Activated CD4-positive, CD25-positive, alpha-beta regulatory T cell (primary cell): Measurements from ENCODE around the gene CD101.

Experiments
- DNase-seq, 4 experiments: peaks; one replicate each; lab custom pipeline; 2025; lab: John Stamatoyannopoulos, UW

CD101 gene

DNA sequence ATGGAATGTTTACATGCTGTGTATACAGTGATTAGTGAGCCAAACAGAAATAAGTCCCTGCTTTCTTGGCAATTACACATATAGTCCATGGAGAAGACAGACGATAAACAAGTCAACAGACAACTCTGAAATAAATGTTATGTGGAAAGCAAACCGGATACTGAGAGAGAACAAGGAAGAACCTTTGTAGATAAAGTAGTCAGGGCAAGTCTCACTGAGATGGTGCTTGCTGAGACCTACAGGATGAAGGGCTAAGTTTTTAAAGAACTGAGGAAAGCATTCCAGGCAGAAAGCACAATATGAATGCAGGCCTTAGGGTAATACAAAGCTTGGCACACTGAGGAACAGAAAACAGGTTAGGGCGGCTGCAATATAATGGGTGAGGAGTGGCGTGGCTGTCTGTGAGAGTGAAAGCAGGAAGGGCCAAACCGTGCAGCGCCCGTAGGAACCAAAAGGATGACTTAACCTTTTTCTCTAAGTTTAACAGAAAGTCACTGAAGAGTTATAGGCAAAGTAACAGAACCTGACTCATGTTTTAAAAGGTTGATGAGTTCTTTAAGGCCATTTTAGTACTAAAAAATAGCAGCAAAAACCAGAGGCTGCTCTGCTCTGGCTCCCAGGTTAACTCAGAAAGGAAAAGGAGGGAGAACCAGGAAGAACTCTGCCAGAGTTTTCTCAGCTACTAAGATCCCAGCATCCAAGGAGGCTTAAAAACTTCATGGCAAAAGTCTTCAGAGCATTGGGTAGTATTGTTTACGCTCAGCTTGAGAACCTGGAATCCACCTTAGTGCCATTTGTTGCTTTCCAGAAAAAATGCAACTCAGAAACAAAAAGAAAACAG lies 49.9 kb downstream of the CD101 start:
- DNase-seq: no peak

DNA sequence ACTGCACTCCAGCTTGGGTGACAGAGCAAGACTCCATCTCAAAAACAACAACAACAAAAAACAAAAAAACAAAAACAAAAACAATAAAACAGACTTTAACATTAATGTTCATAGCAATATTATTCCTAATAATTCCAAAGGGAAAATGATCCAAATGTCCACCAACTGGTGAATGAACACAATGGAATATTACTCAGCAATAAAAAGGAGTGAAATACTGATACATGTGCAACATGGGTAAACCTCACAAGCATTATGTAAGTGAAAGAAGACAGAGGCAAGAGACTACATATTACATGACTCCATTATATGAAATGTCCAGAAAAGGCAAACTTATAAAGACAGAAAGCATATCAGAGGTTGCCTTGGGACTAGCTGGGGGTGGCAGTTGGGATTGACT lies 52.5 kb downstream of the CD101 start:
- DNase-seq: no peak

DNA sequence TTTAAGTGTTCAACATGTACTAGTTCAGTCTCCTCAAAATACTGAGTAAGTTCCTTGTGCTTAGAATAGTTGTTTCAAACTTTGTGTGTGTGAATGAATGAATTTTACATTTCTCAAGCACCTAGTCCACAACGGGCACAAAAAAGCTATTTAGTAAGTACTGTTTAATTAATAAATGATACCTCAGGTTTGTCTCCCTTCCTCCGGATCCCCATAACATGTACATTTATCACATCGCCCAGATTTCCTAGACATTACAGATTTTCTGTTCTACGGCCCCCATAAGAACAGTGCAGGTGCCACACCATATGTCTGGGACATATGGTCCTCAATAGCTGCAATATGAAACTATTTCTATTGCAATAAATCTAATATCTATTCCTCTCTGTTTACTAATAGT lies 57.2 kb downstream of the CD101 start:
- no peak for DNase-seq

DNA sequence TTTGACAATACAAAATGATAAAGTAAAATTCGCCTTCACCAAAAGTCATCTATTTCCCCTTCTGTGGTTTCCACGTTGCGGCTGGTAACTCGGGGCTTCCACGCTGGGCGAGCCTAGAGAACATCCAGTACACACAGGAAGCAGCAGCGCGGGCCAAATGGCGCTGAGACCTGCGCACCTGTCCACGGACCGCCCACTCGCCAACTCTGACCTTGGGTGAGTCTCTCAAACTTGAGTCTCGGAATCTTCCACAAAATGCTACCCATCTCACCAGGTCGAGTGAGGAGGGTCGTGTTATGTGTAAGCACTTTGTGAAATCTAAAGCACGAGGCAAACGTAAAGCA lies 57.7 kb downstream of the CD101 start:
- DNase-seq: peak in 3 of 4 experiments; percentile 20 to 47 (median 32)

DNA sequence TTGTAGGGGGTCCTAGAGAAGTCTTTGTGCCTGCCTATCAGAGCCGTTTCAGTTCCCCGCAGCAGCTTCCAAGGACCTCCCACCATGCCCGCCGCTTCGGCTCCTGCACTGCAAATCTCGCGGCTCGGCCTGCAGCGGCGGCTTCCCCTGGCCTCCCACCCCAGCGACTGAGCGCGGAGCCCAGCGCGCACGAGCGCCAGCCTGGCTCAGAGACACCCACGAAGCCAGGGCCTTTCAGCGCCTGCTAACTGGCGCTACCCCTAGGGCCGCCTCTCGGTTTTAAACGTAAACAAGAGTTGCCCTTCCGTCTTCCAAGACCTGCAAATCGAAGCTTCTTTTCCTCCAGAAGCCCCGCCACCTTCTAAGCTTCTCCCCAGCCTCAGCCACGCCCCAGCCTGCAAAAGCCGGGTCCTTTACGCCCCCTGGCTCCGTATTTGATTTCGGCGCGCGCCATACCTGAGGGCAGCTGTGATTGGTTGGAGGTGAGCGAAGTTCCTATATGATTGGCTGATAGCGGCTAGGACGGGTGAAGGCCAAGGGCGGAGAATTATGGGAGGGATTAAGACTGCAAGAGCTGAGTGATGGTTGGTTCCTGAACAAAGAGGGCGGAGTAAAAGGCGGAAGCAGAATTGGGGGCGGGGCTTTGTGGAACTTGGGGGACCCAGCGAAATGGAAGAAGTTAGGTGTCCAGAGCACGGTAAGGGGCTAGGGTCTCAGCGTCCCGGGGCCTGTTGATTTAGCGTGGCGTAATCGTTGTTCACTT lies 58.3 kb downstream of the CD101 start, which contains the start of gene TTF2:
Gene TTF2, plus strand, starts transcription at position 649 of the 763 bp plus-strand sequence. Its CDS starts 21 bp downstream, at position 670.
- peak; percentile 86 to 97 (median 90) for DNase-seq

- no peak for DNase-seq
Observed at GRCh38 chr1:117060441-117061317, 59.1 kb downstream of the CD101 start.

DNA sequence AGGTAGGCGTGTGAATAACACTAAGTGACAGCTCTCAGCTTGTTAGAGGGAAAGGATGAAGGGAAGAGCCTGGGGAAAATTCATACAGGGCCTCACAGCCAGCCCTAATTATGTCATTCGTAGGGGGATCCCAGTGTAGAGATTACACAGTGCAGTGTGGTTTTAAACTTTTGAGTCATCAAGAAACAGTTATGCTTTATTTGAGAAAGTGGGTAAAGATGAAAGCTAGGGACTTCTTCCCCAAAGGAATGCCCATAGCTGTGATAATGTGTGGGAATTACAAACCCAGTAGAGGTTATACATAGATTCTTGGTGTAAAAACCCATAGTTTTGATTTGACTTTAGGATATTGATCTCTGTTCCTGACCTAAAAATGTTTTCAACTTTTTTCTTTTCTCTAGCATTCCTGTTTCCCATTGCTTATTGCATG lies 60.4 kb downstream of the CD101 start:
- DNase-seq: no peak

GRCh38 chr1:117066367-117066766 lies 64.8 kb downstream of the CD101 start:
- no peak for DNase-seq

GRCh38 chr1:117067533-117068370 lies 66.2 kb downstream of the CD101 start:
- no peak for DNase-seq

- no peak for DNase-seq
Observed at GRCh38 chr1:117068580-117068979, 67.0 kb downstream of the CD101 start.

DNA sequence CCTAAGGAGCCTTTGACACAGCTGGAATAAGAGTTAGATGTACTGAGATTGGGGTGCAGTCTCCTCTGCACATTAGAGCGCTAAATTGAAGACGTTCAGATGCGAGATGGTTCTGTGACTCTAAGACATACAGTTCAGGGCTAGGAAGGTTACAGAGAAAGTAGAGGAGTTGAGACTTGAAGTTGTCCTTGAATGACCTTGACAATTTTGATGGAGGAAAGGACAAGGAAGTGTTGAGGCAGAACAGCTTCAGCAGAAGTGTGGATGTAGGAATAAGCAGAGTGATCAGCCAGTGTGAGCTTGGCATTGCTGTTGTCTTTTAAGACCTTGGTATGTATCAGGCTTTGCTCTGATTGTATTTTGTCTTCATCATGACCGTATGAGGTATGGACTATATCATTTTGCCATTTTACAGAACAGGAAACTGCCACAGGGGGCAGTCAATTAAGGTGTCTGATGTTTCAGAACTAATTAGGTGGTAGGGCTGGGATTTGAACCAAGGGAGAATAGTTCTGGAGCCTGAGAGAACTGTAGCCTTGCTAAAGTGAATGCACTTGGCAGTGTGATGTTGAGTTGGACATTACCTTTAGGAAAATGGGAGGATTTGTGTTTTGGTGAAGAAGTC lies 67.8 kb downstream of the CD101 start:
- DNase-seq: no peak

- DNase-seq: no peak
Observed at GRCh38 chr1:117070124-117070523, 68.6 kb downstream of the CD101 start.

DNA sequence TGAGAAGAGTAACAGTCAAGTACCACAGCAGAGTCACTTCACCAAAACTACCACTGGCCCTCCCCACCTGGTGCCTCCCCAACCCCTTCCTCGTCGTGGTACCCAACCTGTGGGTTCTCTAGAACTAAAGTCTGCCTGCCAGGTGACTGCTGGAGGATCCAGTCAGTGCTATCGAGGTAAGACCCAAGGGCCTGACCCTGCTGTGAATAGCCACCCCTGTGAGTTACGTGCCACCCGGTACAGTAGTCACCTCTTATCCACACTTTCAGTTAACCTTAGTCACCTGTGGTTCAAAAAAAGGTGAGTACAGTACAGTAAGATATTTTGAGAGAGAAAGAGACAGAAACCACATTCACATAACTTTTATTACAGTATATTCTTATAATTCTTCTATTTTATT lies 75.1 kb downstream of the CD101 start:
- no peak for DNase-seq

- no peak for DNase-seq
Observed at GRCh38 chr1:117077267-117077666, 75.7 kb downstream of the CD101 start.

- no peak for DNase-seq
Observed at GRCh38 chr1:117079737-117080136, 78.2 kb downstream of the CD101 start.

- DNase-seq: no peak
Observed at GRCh38 chr1:117084231-117084630, 82.7 kb downstream of the CD101 start.
